HepG2 (cell line): ENCODE data around the gene AK4. TPM values are rescaled to one million over a fixed set of nuclear protein-coding genes. Genes with fewer than 3 reads are reported as not detected.

Experiments
- ATAC-seq: fragments of 200-7000 bp; cut with Tn5 transposase; 3 replicates; pipeline ENCODE4 v1.9.1; 2020; ENCODE audit warnings: mild to moderate bottlenecking, moderate library complexity
- BruUV-seq: library from RNA; stranded (reverse); fragments of 400-500 nt; replicated peaks from 2 replicates; lab custom pipeline; 2021; lab: Mats Ljungman, UMichigan
- CTCF ChIA-PET: fragments of 300-600 bp; formaldehyde crosslinking; extraction: SDS; loops from one replicate; lab custom pipeline; 2021; ENCODE audit warnings: low total read pairs, inconsistent platforms, low intra/inter-chr PET ratio; lab: Yijun Ruan, JAX
- POLR2A ChIA-PET: fragments of 350-600 bp; sonication (Branson Sonifier 250); formaldehyde crosslinking; loops from one replicate; lab custom pipeline; 2020; ENCODE audit warnings: antibody characterized with exemption, inconsistent platforms; lab: Yijun Ruan, JAX
- DNase-seq: peaks from one replicate; pipeline ENCODE4 v3.0.0-alpha.2; 2015; ENCODE audit warnings: low spot score
- FAIRE-seq: peaks from 3 replicates; lab custom pipeline; 2011; peaks lifted over from hg19 to GRCh38; lab: Jason Lieb, UNC
- H2AFZ ChIP-seq: one replicate; pipeline ENCODE4 v1.6.1; 2011; ENCODE audit warnings: low read length, inconsistent platforms
- H3K27ac ChIP-seq: fragments of 300-600 bp; 3 replicates; pipeline ENCODE4 v1.8.0; 2011; ENCODE audit warnings: mixed run types, mild to moderate bottlenecking, mixed read lengths, low read length, inconsistent platforms; ENCODE audit not compliant: insufficient read depth; ENCODE audit errors: extremely low read length
- H3K27me3 ChIP-seq, 2 experiments: fragments of 200-600 bp in 1 of 2; 2 replicates in 1 of 2; 3 replicates in 1 of 2; pipeline versions ENCODE4 v1.6.0 to v1.8.0; 2011; ENCODE audit warnings: low read length in 2 of 2, mild to moderate bottlenecking in 2 of 2, moderate library complexity in 2 of 2, inconsistent platforms in 1 of 2; ENCODE audit not compliant: insufficient read depth in 2 of 2, control insufficient read depth in 1 of 2
- H3K36me3 ChIP-seq, 2 experiments: fragments of 200-600 bp in 1 of 2; replicated peaks in 1 of 2; 2 replicates in 1 of 2; 3 replicates in 1 of 2; pipeline versions ENCODE4 v1.5.1 to v1.8.0; 2011; ENCODE audit warnings: low read length in 2 of 2, inconsistent platforms in 1 of 2; ENCODE audit not compliant: insufficient read depth in 2 of 2, control insufficient read depth in 1 of 2
- H3K4me1 ChIP-seq: 2 replicates; pipeline ENCODE4 v1.5.1; 2012; ENCODE audit warnings: low read length, inconsistent platforms; ENCODE audit not compliant: insufficient read depth
- H3K4me2 ChIP-seq: 2 replicates; pipeline ENCODE4 v1.6.0; 2011; ENCODE audit warnings: low read depth, low read length, inconsistent platforms
- H3K4me3 ChIP-seq, 3 experiments: fragments of 200-600 bp in 1 of 3; sonication (generic), shearing (Covaris generic) in 1 of 3; replicated peaks in 1 of 3; 2 replicates each; pipeline ENCODE4 v1.5.1; 2011 to 2016; ENCODE audit warnings: low read length in 3 of 3, inconsistent platforms in 2 of 3, low read depth in 2 of 3, mild to moderate bottlenecking in 2 of 3, control low read depth in 1 of 3, mixed read lengths in 1 of 3; ENCODE audit not compliant: insufficient read depth in 1 of 3
- H3K79me2 ChIP-seq: one replicate; pipeline ENCODE4 v1.6.1; 2011; ENCODE audit warnings: low read length, inconsistent platforms; ENCODE audit not compliant: insufficient read depth
- H3K9ac ChIP-seq: 2 replicates; pipeline ENCODE4 v1.6.0; 2011; ENCODE audit warnings: mild to moderate bottlenecking, low read depth, low read length, inconsistent platforms; ENCODE audit not compliant: insufficient read depth
- H3K9me3 ChIP-seq: 2 replicates; pipeline ENCODE4 v1.5.1; 2012; ENCODE audit warnings: mild to moderate bottlenecking, low read length
- H4K20me1 ChIP-seq: 2 replicates; pipeline ENCODE4 v1.6.0; 2011; ENCODE audit warnings: inconsistent platforms, mild to moderate bottlenecking, low read length, moderate library complexity; ENCODE audit not compliant: insufficient read depth
- AGO1 ChIP-seq: fragments of 200-400 bp; formaldehyde crosslinking; IDR thresholded peaks from 2 replicates; pipeline ENCODE4 v1.6.1; 2017; ENCODE audit warnings: mild to moderate bottlenecking, low read depth, low read length, moderate library complexity; ENCODE audit not compliant: poor library complexity, severe bottlenecking
- CHCHD3 ChIP-seq: sonication (generic); formaldehyde crosslinking; IDR thresholded peaks from 2 replicates; pipeline ENCODE4 v1.8.0; 2022; ENCODE audit warnings: mild to moderate bottlenecking, missing genetic modification reagents, moderate library complexity
- FLYWCH1 ChIP-seq: sonication (generic); formaldehyde crosslinking; IDR thresholded peaks from 2 replicates; pipeline ENCODE4 v1.8.1; 2023; ENCODE audit warnings: mild to moderate bottlenecking, missing genetic modification reagents
- GABPB1 ChIP-seq: IDR thresholded peaks from 2 replicates; pipeline ENCODE4 v1.6.1; 2016; ENCODE audit warnings: mild to moderate bottlenecking, missing genetic modification reagents, moderate library complexity, missing compliant biosample characterization
- KLF6 ChIP-seq: IDR thresholded peaks from 2 replicates; pipeline ENCODE4 v1.8.0; 2016; ENCODE audit warnings: missing biosample characterization, missing genetic modification reagents
- MED13 ChIP-seq: sonication (generic); formaldehyde crosslinking; IDR thresholded peaks from 2 replicates; pipeline ENCODE4 v1.5.0; 2020; ENCODE audit warnings: missing genetic modification reagents
- NCOR1 ChIP-seq: fragments of 200-600 bp; sonication (generic); IDR thresholded peaks from 2 replicates; pipeline ENCODE4 v1.7.0; 2017; ENCODE audit warnings: antibody characterized with exemption, low read length, borderline replicate concordance
- NFYC ChIP-seq: IDR thresholded peaks from 2 replicates; pipeline ENCODE4 v1.6.1; 2016; ENCODE audit warnings: missing genetic modification reagents, missing compliant biosample characterization
- PAWR ChIP-seq: sonication (generic); formaldehyde crosslinking; IDR thresholded peaks from 2 replicates; pipeline ENCODE4 v1.4.0; 2020; ENCODE audit warnings: missing genetic modification reagents, mild to moderate bottlenecking, borderline replicate concordance
- RAD21 ChIP-seq: fragments of 450-650 bp; formaldehyde crosslinking; IDR thresholded peaks from 2 replicates; pipeline ENCODE4 v1.5.0; 2020; ENCODE audit warnings: mild to moderate bottlenecking
- REPIN1 ChIP-seq: sonication (generic); formaldehyde crosslinking; IDR thresholded peaks from 2 replicates; pipeline ENCODE4 v1.8.0; 2022; ENCODE audit warnings: missing genetic modification reagents, low read depth, mild to moderate bottlenecking, borderline replicate concordance
- SMAD1 ChIP-seq: sonication (generic); formaldehyde crosslinking; IDR thresholded peaks from 2 replicates; pipeline ENCODE4 v1.4.0; 2020; ENCODE audit warnings: missing genetic modification reagents, low read depth, mild to moderate bottlenecking, borderline replicate concordance
- TEAD3 ChIP-seq: optimal IDR thresholded peaks from 2 replicates; pipeline ENCODE3; 2016; ENCODE audit warnings: borderline replicate concordance
- TGIF2 ChIP-seq: IDR thresholded peaks from 2 replicates; pipeline ENCODE4 v1.6.1; 2016; ENCODE audit warnings: control low read depth, missing compliant biosample characterization
- ZBTB21 ChIP-seq: sonication (generic); formaldehyde crosslinking; IDR thresholded peaks from 2 replicates; pipeline ENCODE4 v1.4.0; 2020; ENCODE audit warnings: missing genetic modification reagents
- ZMYM3 ChIP-seq: sonication (generic); formaldehyde crosslinking; IDR thresholded peaks from 2 replicates; pipeline ENCODE4 v1.5.1; 2020; ENCODE audit warnings: mild to moderate bottlenecking, missing genetic modification reagents
- ZNF770 ChIP-seq: sonication (generic); formaldehyde crosslinking; IDR thresholded peaks from 2 replicates; pipeline ENCODE4 v1.5.0; 2020; ENCODE audit warnings: mild to moderate bottlenecking, missing genetic modification reagents
- ZNF839 ChIP-seq: sonication (generic); formaldehyde crosslinking; IDR thresholded peaks from 2 replicates; pipeline ENCODE4 v1.4.0; 2020; ENCODE audit warnings: missing genetic modification reagents, mild to moderate bottlenecking, borderline replicate concordance
- WGBS: methylation state at CpG from one replicate; pipeline ENCODE4 v1.1.6; 2017; ENCODE audit warnings: low lambda C conversion rate; 5-methylcytosine and 5-hydroxymethylcytosine counted together
- in situ Hi-C: cut with HindIII; loops from 2 replicates; pipeline ENCODE4 v1.10.0; 2017; ENCODE audit warnings: low pct_unique_long_range_greater_than_20kb; ENCODE audit not compliant: extremely low pct_ligation_motif_present
- intact Hi-C: fragments of 100-400 bp; cut with micrococcal nuclease; formaldehyde crosslinking; loops from one replicate; pipeline ENCODE4 v1.10.0; 2022; ENCODE audit not compliant: unreplicated experiment
- polyA plus RNA-seq, 8 experiments: library from polyadenylated mRNA; depleted of rRNA in 3 of 8; stranded (reverse) in 7 of 8; unstranded in 1 of 8; fragments of >200 nt; fragmentation: Illumina TruSeq in 4 of 8; extraction: Trizol in 4 of 8; gene quantifications; 2 replicates each; pipeline versions ENCODE4 v1.2.1 to v1.2.3, GENCODE V29; 2011 to 2016; ENCODE audit warnings: low read depth in 4 of 8, missing spikeins in 1 of 8, mixed read lengths in 1 of 8; ENCODE audit not compliant: insufficient read depth in 1 of 8
- total RNA-seq, 5 experiments: library from RNA; depleted of rRNA; stranded (reverse); fragments of >200 nt; fragmentation: Illumina TruSeq; extraction: Trizol; gene quantifications; 2 replicates each; pipeline ENCODE4 v1.2.3, GENCODE V29; 2016; ENCODE audit warnings: low read depth in 1 of 5

AK4 gene
- total and polyA plus RNA-seq, 2 of the 13 experiments (the other 11 are each of a cell fraction or from before 2014, with no cell fraction given) = 110 to 160 TPM

GRCh38 chr1:65208563-65208973, 60.6 kb downstream of the AK4 start (continued):
- TF ChIP-seq ZMYM3 (CRISPR knock-in tag) (0 out of 2 replicates have a peak, but pooled peaks have one; percentile 11), PAWR (CRISPR knock-in tag) (no peak), FLYWCH1 (CRISPR knock-in tag) (no peak), NCOR1 (0 out of 2 replicates have a peak, but pooled peaks have one; percentile 29), SMAD1 (CRISPR knock-in tag) (no peak), MED13 (no peak), NFYC (CRISPR knock-in tag) (no peak), GABPB1 (CRISPR knock-in tag) (no peak), AGO1 (no peak), KLF6 (CRISPR knock-in tag) (no peak)

- no peak overlapping the region for H3K9ac ChIP-seq
- CTCF ChIA-PET = interaction anchor here (1.3 to 2.7 kb wide), 3 partner anchors 134 to 149 kb away, joined by 5 to 10 read pairs (median 6); no protein-coding TSS in a partner anchor
- peaks cover 30% of the 10 kb centered on the region for H3K4me1 ChIP-seq
- intact Hi-C loops = loop anchor here (1.0 to 5.0 kb wide), 4 partner anchors 37 to 149 kb away; partner anchors contain the start of gene AK4
- peak; percentile 68 for ATAC-seq
- in situ Hi-C loops = loop anchor here (5.0 kb wide), 2 partner anchors 62 to 142 kb away; partner anchors contain the start of gene AK4
- peaks cover 10 to 44% of the 10 kb centered on the region in 2 experiments for H3K36me3 ChIP-seq
- no TSS peak for BruUV-seq
- no peaks in the 10 kb centered on the region for H3K9me3 ChIP-seq
- H3K27me3 ChIP-seq = no peaks in the 10 kb centered on the region
- peaks cover 73% of the 10 kb centered on the region for H3K79me2 ChIP-seq
- H4K20me1 ChIP-seq = peaks cover 49% of the 10 kb centered on the region
- WGBS = 72% methylated on average over 6 of the region's 6 CpGs
- peak overlapping the region; percentile 33 for H3K4me2 ChIP-seq
- peak; percentile 38 for DNase-seq
- FAIRE-seq = peak; percentile 69
- H2AFZ ChIP-seq = no peak overlapping the region
- no peak overlapping the region for H3K4me3 ChIP-seq
- H3K27ac ChIP-seq = peak overlapping the region; percentile 43
- POLR2A ChIA-PET = no interaction called here
- TF ChIP-seq RAD21 (CRISPR knock-in tag) (0 out of 2 replicates have a peak, but pooled peaks have one; percentile 34), REPIN1 (CRISPR knock-in tag) (no peak), ZNF839 (CRISPR knock-in tag) (no peak), ZBTB21 (no peak), TGIF2 (CRISPR knock-in tag) (no peak), TEAD3 (CRISPR knock-in tag) (no peak), CHCHD3 (CRISPR knock-in tag) (no peak), ZNF770 (CRISPR knock-in tag) (no peak)
Observed at GRCh38 chr1:65209005-65209885, 61.2 kb downstream of the AK4 start.
